GM12878 (cell line): ENCODE data around the gene MYOM1. TPM values are rescaled to one million over a fixed set of nuclear protein-coding genes. Genes with fewer than 3 reads are reported as not detected.

Experiments
- ATAC-seq: fragments of 200-7000 bp; cut with Tn5 transposase; 3 replicates; pipeline ENCODE4 v1.9.1; 2020; ENCODE audit warnings: mild to moderate bottlenecking, moderate library complexity
- BruUV-seq: library from RNA; stranded (reverse); fragments of 400-500 nt; replicated peaks from 2 replicates; lab custom pipeline; 2021; lab: Mats Ljungman, UMichigan
- CTCF ChIA-PET: fragments of 300-600 bp; sonication (Branson Sonifier 250); formaldehyde crosslinking; extraction: SDS; loops from one replicate; lab custom pipeline; 2021; ENCODE audit warnings: inconsistent platforms; lab: Yijun Ruan, JAX
- POLR2A ChIA-PET: fragments of 350-600 bp; formaldehyde crosslinking; extraction: SDS; loops from one replicate; lab custom pipeline; 2021; ENCODE audit warnings: inconsistent platforms; lab: Charles Lee
- RAD21 ChIA-PET: fragments of 300-600 bp; sonication (Branson Sonifier 250); formaldehyde crosslinking; loops from one replicate; lab custom pipeline; 2023; ENCODE audit warnings: antibody characterized with exemption; ENCODE audit not compliant: unreplicated experiment; lab: Charles Lee
- SMC1A ChIA-PET: fragments of 300-600 bp; sonication (Branson Sonifier 250); formaldehyde crosslinking; loops from one replicate; lab custom pipeline; 2023; ENCODE audit not compliant: unreplicated experiment, uncharacterized antibody; lab: Charles Lee
- DNase-seq: peaks from one replicate; pipeline ENCODE4 v3.0.0-alpha.2; 2011; ENCODE audit warnings: low read depth, low spot score
- FAIRE-seq: peaks from 3 replicates; lab custom pipeline; 2011; peaks lifted over from hg19 to GRCh38; lab: Jason Lieb, UNC
- H2AFZ ChIP-seq: 2 replicates; pipeline ENCODE4 v1.6.0; 2011; ENCODE audit warnings: low read depth, low read length, control low read depth; ENCODE audit not compliant: control insufficient read depth
- H3K27ac ChIP-seq: 2 replicates; pipeline ENCODE4 v1.5.1; 2011; ENCODE audit warnings: control low read depth; ENCODE audit not compliant: control insufficient read depth, insufficient read depth
- H3K27me3 ChIP-seq, 2 experiments: replicated peaks in 1 of 2; 2 replicates each; pipeline versions ENCODE4 v1.6.0 to v1.6.1; 2011; ENCODE audit warnings: low read length in 1 of 2; ENCODE audit not compliant: control insufficient read depth in 2 of 2, insufficient read depth in 2 of 2
- H3K36me3 ChIP-seq, 2 experiments: 2 replicates each; pipeline ENCODE4 v1.5.1; 2011; ENCODE audit warnings: low read length in 1 of 2; ENCODE audit not compliant: control insufficient read depth in 2 of 2, insufficient read depth in 2 of 2
- H3K4me1 ChIP-seq: 2 replicates; pipeline ENCODE4 v1.6.1; 2011; ENCODE audit warnings: mild to moderate bottlenecking, low read length, moderate library complexity, mixed read lengths; ENCODE audit not compliant: control insufficient read depth, insufficient read depth
- H3K4me2 ChIP-seq: 2 replicates; pipeline ENCODE4 v1.6.0; 2011; ENCODE audit warnings: control low read depth; ENCODE audit not compliant: control insufficient read depth, insufficient read depth
- H3K4me3 ChIP-seq: fragments of 200-600 bp; sonication (generic); 2 replicates; pipeline ENCODE4 v1.5.1; 2016
- H3K79me2 ChIP-seq: 2 replicates; pipeline ENCODE4 v1.6.0; 2011; ENCODE audit warnings: low read length; ENCODE audit not compliant: control insufficient read depth, insufficient read depth
- H3K9ac ChIP-seq: 2 replicates; pipeline ENCODE4 v1.8.0; 2011; ENCODE audit warnings: low read length, control low read depth, mixed read lengths; ENCODE audit not compliant: control insufficient read depth, insufficient read depth
- H3K9me3 ChIP-seq: replicated peaks from 3 replicates; pipeline ENCODE4 v1.5.1; 2011; ENCODE audit warnings: mild to moderate bottlenecking, low read length; ENCODE audit not compliant: control insufficient read depth, insufficient read depth
- H4K20me1 ChIP-seq: 2 replicates; pipeline ENCODE4 v1.6.0; 2011; ENCODE audit not compliant: control insufficient read depth, insufficient read depth
- ATF7 ChIP-seq: fragments of 450-650 bp; IDR thresholded peaks from 2 replicates; pipeline ENCODE4 v1.6.1; 2016; ENCODE audit warnings: low read depth, mild to moderate bottlenecking
- BACH1 ChIP-seq: fragments of 450-650 bp; IDR thresholded peaks from 2 replicates; pipeline ENCODE4 v1.6.1; 2017; ENCODE audit warnings: mild to moderate bottlenecking, borderline replicate concordance
- FOXM1 ChIP-seq: IDR thresholded peaks from 2 replicates; pipeline ENCODE4 v1.6.1; 2012; ENCODE audit warnings: low read depth, mild to moderate bottlenecking, inconsistent platforms, low read length, moderate library complexity
- IKZF1 ChIP-seq: fragments of 450-650 bp; conservative IDR thresholded peaks from 2 replicates; pipeline ENCODE4 v1.6.1; 2017; ENCODE audit warnings: antibody characterized with exemption, mild to moderate bottlenecking
- IRF4 ChIP-seq: IDR thresholded peaks from 2 replicates; pipeline ENCODE4 v1.6.1; 2011; ENCODE audit warnings: low read depth, low read length
- MTA2 ChIP-seq: fragments of 450-650 bp; IDR thresholded peaks from 2 replicates; pipeline ENCODE4 v1.6.1; 2016; ENCODE audit warnings: low read depth, mild to moderate bottlenecking, moderate library complexity
- MXI1 ChIP-seq: fragments of 150-350 bp; IDR thresholded peaks from 2 replicates; pipeline ENCODE4 v1.6.1; 2011; ENCODE audit warnings: low read depth, mild to moderate bottlenecking, inconsistent platforms, low read length, improper control_type of control experiment
- POU2F2 ChIP-seq: IDR thresholded peaks from 3 replicates; pipeline ENCODE4 v1.6.1; 2011; ENCODE audit warnings: low read depth, mild to moderate bottlenecking, low read length, borderline replicate concordance
- RUNX3 ChIP-seq: IDR thresholded peaks from 2 replicates; pipeline ENCODE4 v1.6.1; 2012; ENCODE audit warnings: low read length, inconsistent platforms
- SUZ12 ChIP-seq: fragments of 200-600 bp; sonication (generic); IDR thresholded peaks from one replicate; pipeline ENCODE4 v1.6.1; 2018; ENCODE audit warnings: antibody characterized with exemption, mild to moderate bottlenecking; ENCODE audit not compliant: unreplicated experiment
- ZBTB11 ChIP-seq: fragments of 450-650 bp; formaldehyde crosslinking; IDR thresholded peaks from 2 replicates; pipeline ENCODE4 v1.5.0; 2022; ENCODE audit warnings: mild to moderate bottlenecking, missing genetic modification characterization
- ZNF217 ChIP-seq: fragments of 450-650 bp; IDR thresholded peaks from 2 replicates; pipeline ENCODE4 v1.6.1; 2017; ENCODE audit warnings: antibody characterized with exemption, mild to moderate bottlenecking
- ZNF687 ChIP-seq: fragments of 450-650 bp; IDR thresholded peaks from 2 replicates; pipeline ENCODE4 v1.6.1; 2017; ENCODE audit warnings: mild to moderate bottlenecking, moderate library complexity
- WGBS: methylation state at CpG from one replicate; pipeline ENCODE4 v1.1.6; 2016; ENCODE audit warnings: low lambda C conversion rate; ENCODE audit not compliant: insufficient replicate concordance, insufficient coverage; ENCODE audit errors: missing lambda C conversion rate; 5-methylcytosine and 5-hydroxymethylcytosine counted together
- in situ Hi-C: fragments of 300-500 bp; cut with MboI; formaldehyde crosslinking; loops from 9 replicates; pipeline ENCODE4 v1.14.3; 2018; ENCODE audit warnings: mixed read lengths
- intact Hi-C: fragments of 100-400 bp; cut with micrococcal nuclease; formaldehyde crosslinking; loops from one replicate; pipeline ENCODE4 v1.14.2; 2022; ENCODE audit not compliant: unreplicated experiment
- polyA plus RNA-seq, 11 experiments: library from polyadenylated mRNA; depleted of rRNA in 4 of 11; unstranded in 6 of 11; stranded (reverse) in 5 of 11; fragments of >200 nt; fragmentation: Nextera tagmentation in 4 of 11; fragmentation: Illumina TruSeq in 1 of 11; extraction: Ambion mirVana in 4 of 11; extraction: Trizol in 1 of 11; gene quantifications; 1 replicate in 1 of 11; 2 replicates in 10 of 11; pipeline versions ENCODE4 v1.2.1 to v1.2.3, GENCODE V29; 2011 to 2016; ENCODE audit warnings: inconsistent platforms in 2 of 11, missing spikeins in 2 of 11, low read depth in 1 of 11
- total RNA-seq, 4 experiments: library from RNA; depleted of rRNA in 3 of 4; stranded (reverse); fragments of >200 nt in 3 of 4; fragmentation: Illumina TruSeq in 1 of 4; extraction: Trizol in 1 of 4; gene quantifications; 2 replicates each; pipeline versions ENCODE4 v1.2.1 to v1.2.3, GENCODE V29; 2013 to 2021

MYOM1 gene
- total and polyA plus RNA-seq, 10 of the 15 experiments (the other 5 are each of a cell fraction or from before 2014, with no cell fraction given): 0.06 to 1.0 (median 0.57) TPM

GRCh38 chr18:3061581-3062312 lies 158.0 kb downstream of the MYOM1 start:
- POLR2A ChIA-PET: interaction anchor here (0.6 to 1.0 kb wide), 5 partner anchors 10 to 410 kb away, joined by 3 read pairs; no protein-coding TSS in a partner anchor
- Histone ChIP-seq H2AFZ (peak overlapping the region; percentile 52), H3K36me3 (no peaks in the 10 kb centered on the region), H3K79me2 (no peaks in the 10 kb centered on the region), H3K9ac (no peak overlapping the region), H3K4me3 (0 out of 2 replicates have a peak overlapping the region, but pooled peaks have one; percentile 12), H3K27ac (peak overlapping the region; percentile 73), H3K4me1 (peaks cover 32% of the 10 kb centered on the region), H4K20me1 (no peaks in the 10 kb centered on the region), H3K27me3 (no peaks in the 10 kb centered on the region), H3K9me3 (peaks cover 2% of the 10 kb centered on the region; the same call in 2 of the 3 replicates), H3K4me2 (peak overlapping the region; percentile 40)
- 68% methylated on average over 11 of the region's 11 CpGs for WGBS
- BruUV-seq: no TSS peak
- FAIRE-seq (no peak), DNase-seq (no peak), ATAC-seq (peak; percentile 66)
- SMC1A ChIA-PET: interaction anchor here (0.8 to 7.8 kb wide), 24 partner anchors 10 to 185 kb away, joined by 3 to 78 read pairs (median 6); partner anchors contain the start of gene MYL12A
- CTCF ChIA-PET: interaction anchor here (0.8 to 7.8 kb wide), 47 partner anchors 8 to 292 kb away, joined by 3 to 131 read pairs (median 7); partner anchors contain the start of gene MYL12A
- RAD21 ChIA-PET: interaction anchor here (0.9 to 3.8 kb wide), 15 partner anchors 12 to 184 kb away, joined by 3 to 45 read pairs (median 7); partner anchors contain the start of gene MYL12A
- intact Hi-C loops (loop anchor here (1.0 to 5.0 kb wide), 3 partner anchors 49 to 129 kb away; partner anchors contain the start of gene LPIN2), in situ Hi-C loops (no loop called here)
- 0 out of 2 replicates have a peak, but pooled peaks have one; percentile 11 for TF ChIP-seq IKZF1
- no peak for TF ChIP-seq POU2F2
- TF ChIP-seq ATF7: no peak
- TF ChIP-seq FOXM1: no peak
- TF ChIP-seq RUNX3: peak; percentile 50; the same call in 1 of the 2 replicates
- no peak for TF ChIP-seq ZNF687
- no peak for TF ChIP-seq ZBTB11 (CRISPR knock-in tag)
- TF ChIP-seq MXI1: no peak
- TF ChIP-seq IRF4: no peak
- no peak for TF ChIP-seq SUZ12
- TF ChIP-seq MTA2: no peak
- TF ChIP-seq BACH1: no peak
- TF ChIP-seq ZNF217: peak; percentile 25; the same call in 1 of the 2 replicates
